Naive thymus-derived CD4-positive, alpha-beta T cell (primary cell): Measurements from ENCODE around the gene SLC16A8. TPM values are rescaled to one million over a fixed set of nuclear protein-coding genes. Genes with fewer than 3 reads are reported as not detected.

Source experiments
- ATAC-seq: fragments of 150-1000 bp; cut with Tn5 transposase; 2 replicates; pipeline ENCODE4 v1.10.0; 2021; ENCODE audit warnings: mild to moderate bottlenecking, moderate library complexity
- CTCF ChIA-PET: fragments of 350-600 bp; sonication (Branson Sonifier 250); formaldehyde crosslinking; loops from one replicate; lab custom pipeline; 2021; ENCODE audit warnings: antibody characterized with exemption; lab: Charles Lee
- POLR2A ChIA-PET: fragments of 350-600 bp; sonication (Branson Sonifier 250); formaldehyde crosslinking; loops from one replicate; lab custom pipeline; 2021; ENCODE audit warnings: antibody characterized with exemption, inconsistent platforms; lab: Charles Lee
- DNase-seq, 9 donors: peaks; one replicate each; pipeline versions ENCODE4 v3.0.0 to v3.0.0-alpha.2; 2020 to 2022; ENCODE audit warnings: mixed read lengths in 1 of 9
- H3K27ac ChIP-seq: one replicate; pipeline ENCODE4 v1.7.0; 2013; ENCODE audit warnings: mild to moderate bottlenecking, low read depth, low read length, moderate library complexity
- H3K27me3 ChIP-seq, 2 donors: one replicate each; pipeline ENCODE4 v1.7.0; 2013; ENCODE audit warnings: low read length in 2 of 2, mild to moderate bottlenecking in 2 of 2, moderate library complexity in 2 of 2; ENCODE audit not compliant: control insufficient read depth in 2 of 2, insufficient read depth in 2 of 2
- H3K36me3 ChIP-seq, 3 experiments: 1 replicate in 2 of 3; 2 replicates in 1 of 3; pipeline ENCODE4 v1.7.0; 2013; ENCODE audit warnings: low read length in 3 of 3, mild to moderate bottlenecking in 3 of 3, moderate library complexity in 1 of 3; ENCODE audit not compliant: insufficient read depth in 3 of 3, control insufficient read depth in 2 of 3
- H3K4me1 ChIP-seq, 2 donors: one replicate each; pipeline ENCODE4 v1.7.0; 2013; ENCODE audit warnings: low read length in 2 of 2, mild to moderate bottlenecking in 2 of 2, moderate library complexity in 1 of 2; ENCODE audit not compliant: control insufficient read depth in 2 of 2, insufficient read depth in 2 of 2
- H3K4me3 ChIP-seq: 2 replicates; pipeline ENCODE4 v1.7.0; 2013; ENCODE audit warnings: mild to moderate bottlenecking, low read length
- H3K9me3 ChIP-seq, 3 experiments: 1 replicate in 2 of 3; 2 replicates in 1 of 3; pipeline ENCODE4 v1.7.0; 2013; ENCODE audit warnings: low read length in 3 of 3; ENCODE audit not compliant: control insufficient read depth in 2 of 3
- H3K27ac Mint-ChIP-seq, 9 donors: one replicate each; pipeline ENCODE4 v1.8.0; 2020 to 2022; ENCODE audit warnings: mixed read lengths in 9 of 9, mild to moderate bottlenecking in 8 of 9, moderate library complexity in 5 of 9, inconsistent platforms in 2 of 9
- H3K27me3 Mint-ChIP-seq, 5 donors: one replicate each; pipeline ENCODE4 v1.8.0; 2021 to 2022; ENCODE audit warnings: mixed read lengths in 5 of 5, mild to moderate bottlenecking in 1 of 5
- H3K36me3 Mint-ChIP-seq, 5 donors: one replicate each; pipeline ENCODE4 v1.8.0; 2020 to 2022; ENCODE audit warnings: mixed read lengths in 5 of 5, mild to moderate bottlenecking in 3 of 5, inconsistent platforms in 1 of 5
- H3K4me1 Mint-ChIP-seq, 7 donors: one replicate each; pipeline ENCODE4 v1.8.0; 2020 to 2022; ENCODE audit warnings: mixed read lengths in 7 of 7, mild to moderate bottlenecking in 3 of 7, inconsistent platforms in 1 of 7
- H3K4me3 Mint-ChIP-seq, 10 donors: one replicate each; pipeline ENCODE4 v1.8.0; 2020 to 2022; ENCODE audit warnings: mild to moderate bottlenecking in 10 of 10, mixed read lengths in 10 of 10, moderate library complexity in 6 of 10, inconsistent platforms in 2 of 10
- H3K9me3 Mint-ChIP-seq, 11 donors: one replicate each; pipeline ENCODE4 v1.8.0; 2020 to 2022; ENCODE audit warnings: mixed read lengths in 11 of 11, mild to moderate bottlenecking in 4 of 11, inconsistent platforms in 1 of 11, moderate library complexity in 1 of 11
- intact Hi-C, 2 donors: fragments of 100-400 bp; cut with micrococcal nuclease; formaldehyde crosslinking; loops; one replicate each; pipeline ENCODE4 v1.15.1; 2023
- polyA plus RNA-seq, 2 donors: library from polyadenylated mRNA; unstranded; fragments of 300-500 nt; fragmentation: Illumina TruSeq; gene quantifications; one replicate each; pipeline ENCODE4 v1.2.3, GENCODE V29; 2021
- total RNA-seq, 6 experiments: library from RNA in 5 of 6; stranded (reverse) in 5 of 6; gene quantifications; 1 replicate in 5 of 6; 2 replicates in 1 of 6; pipeline ENCODE4 v1.2.3 and lab custom pipeline; 2021 to 2026

The SLC16A8 gene
- total and polyA plus RNA-seq, 7 experiments from 2014 or later = not detected

DNA sequence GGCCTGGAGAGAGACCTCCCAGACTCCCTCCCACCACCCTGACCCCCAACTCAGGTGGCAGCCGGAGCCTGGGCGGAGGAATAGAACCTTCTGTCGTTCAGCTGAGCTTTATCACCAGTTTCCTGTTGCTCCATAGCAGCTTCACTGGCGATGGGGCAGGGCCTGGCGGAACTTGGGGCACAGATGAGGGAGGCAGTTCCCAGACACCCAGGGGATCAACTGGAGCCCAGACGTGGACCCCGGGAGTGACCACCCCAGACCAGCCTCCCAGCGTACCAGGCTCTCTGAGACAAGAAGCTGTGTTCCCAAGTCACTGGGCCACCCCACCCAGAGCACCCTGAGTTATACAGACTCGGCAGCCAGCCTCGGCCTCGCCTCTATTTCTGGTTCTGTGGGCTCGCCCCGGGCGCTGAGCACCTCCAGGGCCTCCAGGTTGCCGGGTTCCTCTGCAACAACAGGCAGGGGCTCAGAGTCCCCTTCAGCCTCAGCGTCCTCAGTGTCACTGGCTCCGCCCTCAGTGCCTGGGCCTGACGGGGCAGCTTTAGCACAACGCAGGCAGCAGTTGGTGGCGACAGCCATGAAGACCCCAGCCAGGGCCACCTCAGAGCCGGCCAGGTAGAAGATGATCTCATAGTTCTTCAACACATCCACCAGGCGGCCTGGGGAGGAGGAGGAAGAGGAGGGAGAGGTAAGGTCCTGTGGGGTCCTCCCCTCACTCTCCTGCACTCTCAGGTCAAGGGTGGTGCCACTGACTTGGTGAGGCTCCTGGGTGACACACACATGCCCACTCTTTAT is 5.7 kb downstream of the SLC16A8 start:
- Histone ChIP-seq H3K27me3 (peaks cover 0 to 8% of the 10 kb centered on the region in 2 donors), H3K36me3 (peaks cover 0 to 22% (median 0%) of the 10 kb centered on the region in 3 experiments), H3K4me3 (no peak overlapping the region), H3K27ac (no peak overlapping the region), H3K9me3 (no peaks in the 10 kb centered on the region), H3K4me1 (peaks cover 3 to 9% of the 10 kb centered on the region in 2 donors)
- H3K36me3 Mint-ChIP-seq = peaks cover 0 to 7% (median 0%) of the 10 kb centered on the region in 5 donors
- no peak for ATAC-seq
- DNase-seq = no peak
- H3K27me3 Mint-ChIP-seq = peaks cover 2 to 27% (median 5%) of the 10 kb centered on the region in 5 donors
- intact Hi-C loops = no loop called here
- H3K27ac Mint-ChIP-seq = no peak overlapping the region
- ChIA-PET CTCF (interaction anchor here (0.5 kb wide), 1 partner anchor 127 kb away, joined by 3 read pairs; no protein-coding TSS in a partner anchor), POLR2A (no interaction called here)
- no peaks in the 10 kb centered on the region for H3K9me3 Mint-ChIP-seq
- no peak overlapping the region for H3K4me3 Mint-ChIP-seq
- peaks cover 0 to 6% (median 0%) of the 10 kb centered on the region in 7 donors for H3K4me1 Mint-ChIP-seq

DNA sequence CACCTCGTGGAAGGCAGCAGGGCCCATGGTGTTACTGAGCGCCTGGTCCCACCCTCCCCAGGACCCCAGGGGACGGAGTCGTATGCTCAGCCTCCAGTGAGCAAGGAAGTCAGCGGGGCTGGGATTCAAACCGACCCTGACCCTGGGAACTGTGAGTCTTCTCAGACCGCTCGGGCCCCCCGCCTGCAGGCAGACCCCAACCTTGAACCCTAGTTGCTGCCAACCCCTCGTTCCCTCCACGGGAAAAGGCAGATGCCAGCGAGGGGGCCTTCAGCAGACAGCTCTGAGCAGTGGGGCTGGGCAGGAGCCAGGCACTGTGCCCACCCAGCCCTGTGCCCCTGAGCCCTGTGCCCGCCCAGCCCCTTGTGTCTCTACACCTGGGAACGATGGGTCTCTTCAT is 6.4 kb downstream of the SLC16A8 start:
- no peak for ATAC-seq
- intact Hi-C loops = no loop called here
- Mint-ChIP-seq H3K27me3 (peaks cover 0 to 22% (median 3%) of the 10 kb centered on the region in 5 donors), H3K4me1 (peaks cover 0 to 6% (median 0%) of the 10 kb centered on the region in 7 donors), H3K4me3 (no peak overlapping the region), H3K9me3 (no peaks in the 10 kb centered on the region), H3K36me3 (peaks cover 0 to 13% (median 4%) of the 10 kb centered on the region in 5 donors), H3K27ac (no peak overlapping the region)
- H3K4me3 ChIP-seq = no peak overlapping the region
- CTCF ChIA-PET = no interaction called here
- POLR2A ChIA-PET = no interaction called here
- no peaks in the 10 kb centered on the region for H3K9me3 ChIP-seq
- DNase-seq = no peak
- peaks cover 0 to 28% (median 0%) of the 10 kb centered on the region in 3 experiments for H3K36me3 ChIP-seq
- H3K4me1 ChIP-seq = peaks cover 3 to 8% of the 10 kb centered on the region in 2 donors
- no peak overlapping the region for H3K27ac ChIP-seq
- H3K27me3 ChIP-seq = peaks cover 0 to 6% of the 10 kb centered on the region in 2 donors

- Histone ChIP-seq H3K9me3 (no peaks in the 10 kb centered on the region), H3K27ac (no peak overlapping the region), H3K4me1 (peaks cover 3% of the 10 kb centered on the region in 2 donors), H3K4me3 (no peak overlapping the region), H3K27me3 (peaks cover 0 to under 1% of the 10 kb centered on the region in 2 donors), H3K36me3 (peaks cover 0 to 33% (median 0%) of the 10 kb centered on the region in 3 experiments)
- Mint-ChIP-seq H3K9me3 (no peaks in the 10 kb centered on the region), H3K4me1 (peaks cover 0 to 5% (median 0%) of the 10 kb centered on the region in 7 donors), H3K27ac (no peak overlapping the region), H3K27me3 (peaks cover 0 to 21% (median 3%) of the 10 kb centered on the region in 5 donors), H3K36me3 (peaks cover 0 to 18% (median 7%) of the 10 kb centered on the region in 5 donors), H3K4me3 (no peak overlapping the region)
- POLR2A ChIA-PET = no interaction called here
- DNase-seq = no peak
- CTCF ChIA-PET = no interaction called here
- intact Hi-C loops = no loop called here
- ATAC-seq = no peak
Measured at GRCh38 chr22:38077096-38077495, 6.9 kb downstream of the SLC16A8 start.

DNA sequence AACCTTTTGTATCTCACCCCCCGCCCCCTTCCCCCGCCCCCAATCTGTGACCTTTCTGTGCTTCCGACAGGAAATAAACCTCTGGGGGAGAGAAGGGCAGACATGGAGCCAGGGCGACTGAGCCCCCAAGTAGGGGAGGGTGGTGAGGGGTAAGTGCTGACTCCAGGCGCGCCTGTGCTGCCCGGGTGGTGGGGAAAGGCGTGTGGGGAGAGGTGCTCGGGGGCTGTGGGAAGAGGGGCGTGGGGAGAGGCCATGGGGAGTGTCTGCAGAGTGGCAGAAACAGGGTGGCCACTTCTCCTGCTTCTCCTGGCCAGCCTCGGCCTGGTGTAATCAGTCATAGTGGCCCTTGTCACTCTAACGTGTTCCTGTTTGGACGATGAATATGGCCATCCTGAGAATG is 8.0 kb downstream of the SLC16A8 start:
- H3K4me1 Mint-ChIP-seq = no peaks in the 10 kb centered on the region
- H3K9me3 Mint-ChIP-seq = no peaks in the 10 kb centered on the region
- H3K36me3 ChIP-seq = peaks cover 0 to 43% (median 0%) of the 10 kb centered on the region in 3 experiments
- H3K4me3 ChIP-seq = no peak overlapping the region
- H3K27me3 ChIP-seq = no peaks in the 10 kb centered on the region
- ChIA-PET POLR2A (no interaction called here), CTCF (no interaction called here)
- ATAC-seq (no peak), DNase-seq (no peak)
- H3K4me1 ChIP-seq = no peaks in the 10 kb centered on the region
- peaks cover 0 to 18% (median 7%) of the 10 kb centered on the region in 5 donors for H3K36me3 Mint-ChIP-seq
- H3K4me3 Mint-ChIP-seq = no peak overlapping the region
- no peaks in the 10 kb centered on the region for H3K9me3 ChIP-seq
- intact Hi-C loops = no loop called here
- H3K27me3 Mint-ChIP-seq = peaks cover 0 to 16% (median 3%) of the 10 kb centered on the region in 5 donors
- H3K27ac ChIP-seq = no peak overlapping the region
- H3K27ac Mint-ChIP-seq = no peak overlapping the region

DNA sequence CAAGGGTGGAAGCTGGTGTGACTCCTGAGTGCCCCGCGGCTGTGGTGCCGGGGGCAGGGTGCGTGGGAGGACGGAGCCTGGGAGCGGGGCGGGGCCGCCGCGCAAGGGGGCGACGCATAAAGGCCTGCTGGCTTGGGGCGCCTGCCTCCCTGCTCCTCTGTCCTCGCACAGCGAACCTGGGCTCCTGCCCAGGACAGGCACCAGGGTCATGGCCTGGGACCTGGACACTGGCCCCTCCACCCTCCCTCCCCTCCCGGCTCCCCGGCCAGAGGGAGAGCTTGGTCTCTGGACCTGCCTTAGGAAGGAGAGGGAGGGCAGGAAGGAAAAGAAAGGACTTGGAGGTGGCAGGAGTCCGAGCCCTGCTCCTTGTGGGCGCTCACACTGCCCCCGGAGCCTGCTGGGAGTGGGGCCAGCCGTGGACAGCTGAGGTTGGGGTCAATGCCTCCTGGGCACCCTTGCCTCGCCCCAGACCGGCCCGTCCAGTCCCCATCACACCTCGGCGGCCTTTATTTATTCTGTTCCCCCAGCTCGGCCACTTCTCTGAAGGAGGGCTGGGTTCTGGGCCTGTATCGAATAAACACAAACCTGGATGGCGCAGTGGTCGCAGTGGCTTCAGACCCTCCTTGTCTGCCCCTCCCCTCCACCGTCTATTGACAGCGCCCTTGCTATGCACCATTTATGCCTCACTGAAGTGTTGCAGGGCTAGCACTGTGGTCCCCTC is 8.7 kb downstream of the SLC16A8 start:
- peaks cover 0 to 11% (median 3%) of the 10 kb centered on the region in 5 donors for H3K27me3 Mint-ChIP-seq
- no peaks in the 10 kb centered on the region for H3K9me3 Mint-ChIP-seq
- H3K9me3 ChIP-seq = no peaks in the 10 kb centered on the region
- peaks cover 0 to 50% (median 0%) of the 10 kb centered on the region in 3 experiments for H3K36me3 ChIP-seq
- H3K4me3 ChIP-seq = no peak overlapping the region
- ATAC-seq (no peak), DNase-seq (no peak)
- H3K27ac ChIP-seq = no peak overlapping the region
- no peaks in the 10 kb centered on the region for H3K4me1 Mint-ChIP-seq
- intact Hi-C loops = no loop called here
- no peaks in the 10 kb centered on the region for H3K4me1 ChIP-seq
- no peak overlapping the region for H3K4me3 Mint-ChIP-seq
- no peak overlapping the region for H3K27ac Mint-ChIP-seq
- no peaks in the 10 kb centered on the region for H3K27me3 ChIP-seq
- CTCF ChIA-PET = no interaction called here
- H3K36me3 Mint-ChIP-seq = peaks cover 0 to 18% (median 7%) of the 10 kb centered on the region in 5 donors
- POLR2A ChIA-PET = no interaction called here

DNA sequence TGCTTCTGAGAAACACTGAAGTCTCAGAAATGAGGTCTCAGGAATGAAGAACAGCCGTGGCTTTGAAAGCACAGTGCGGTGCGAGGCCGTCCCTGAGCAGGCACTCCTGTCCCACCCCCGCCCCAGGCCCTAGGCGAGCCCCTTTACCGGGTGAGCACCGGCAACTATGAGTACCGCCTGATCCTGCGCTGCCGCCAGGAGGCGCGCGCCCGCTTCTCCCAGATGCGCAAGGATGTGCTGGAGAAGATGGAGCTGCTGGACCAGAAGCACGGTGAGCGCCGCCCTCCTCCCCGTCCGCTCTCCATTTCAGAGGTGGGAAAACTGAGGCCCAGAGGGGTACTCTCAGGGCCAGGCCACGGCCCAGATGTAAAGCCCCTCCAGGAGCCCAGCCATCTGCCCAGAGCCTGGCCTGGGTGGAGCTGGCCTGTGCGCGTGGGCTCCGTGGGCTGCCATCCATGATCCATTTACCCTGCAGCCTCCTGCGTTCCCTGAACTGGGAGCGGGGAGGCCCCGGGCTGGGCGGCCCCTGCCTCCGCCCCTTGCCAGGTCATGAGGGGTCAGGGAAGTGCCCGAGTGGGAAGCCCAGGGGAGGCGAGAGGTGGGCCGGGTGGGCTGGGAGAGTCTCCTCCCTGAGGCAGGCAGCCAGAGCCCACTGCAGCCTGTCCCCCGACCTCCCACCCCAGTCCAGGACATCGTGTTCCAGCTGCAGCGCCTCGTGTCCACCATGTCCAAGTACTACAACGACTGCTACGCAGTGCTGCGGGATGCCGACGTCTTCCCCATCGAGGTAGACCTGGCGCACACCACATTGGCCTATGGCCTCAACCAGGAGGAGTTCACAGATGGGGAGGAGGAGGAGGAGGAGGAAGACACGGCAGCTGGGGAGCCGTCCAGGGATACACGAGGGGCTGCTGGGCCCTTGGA is 9.5 kb downstream of the SLC16A8 start:
- Histone ChIP-seq H3K27ac (no peak overlapping the region), H3K4me1 (no peaks in the 10 kb centered on the region), H3K4me3 (no peak overlapping the region), H3K27me3 (no peaks in the 10 kb centered on the region), H3K9me3 (no peaks in the 10 kb centered on the region), H3K36me3 (peaks cover 0 to 58% (median 0%) of the 10 kb centered on the region in 3 experiments)
- Mint-ChIP-seq H3K9me3 (no peaks in the 10 kb centered on the region), H3K27ac (no peak overlapping the region), H3K4me1 (no peaks in the 10 kb centered on the region), H3K36me3 (peaks cover 0 to 24% (median 7%) of the 10 kb centered on the region in 5 donors), H3K27me3 (peaks cover 0 to 3% (median under 1%) of the 10 kb centered on the region in 5 donors), H3K4me3 (no peak overlapping the region)
- ATAC-seq (no peak), DNase-seq (no peak)
- ChIA-PET POLR2A (no interaction called here), CTCF (no interaction called here)
- intact Hi-C loops = no loop called here
